ENCODE measurements around the gene LMNTD1. TPM values are rescaled to one million over a fixed set of nuclear protein-coding genes. Genes with fewer than 3 reads are reported as not detected.
"Not testable (repeated sequence)": the region's sequence is repeated elsewhere in the genome, so short reads cannot be mapped to it uniquely, and the experiment has no call there.

Gene LMNTD1
- total RNA-seq, 2 experiments from 2014 or later, result not detected

DNA sequence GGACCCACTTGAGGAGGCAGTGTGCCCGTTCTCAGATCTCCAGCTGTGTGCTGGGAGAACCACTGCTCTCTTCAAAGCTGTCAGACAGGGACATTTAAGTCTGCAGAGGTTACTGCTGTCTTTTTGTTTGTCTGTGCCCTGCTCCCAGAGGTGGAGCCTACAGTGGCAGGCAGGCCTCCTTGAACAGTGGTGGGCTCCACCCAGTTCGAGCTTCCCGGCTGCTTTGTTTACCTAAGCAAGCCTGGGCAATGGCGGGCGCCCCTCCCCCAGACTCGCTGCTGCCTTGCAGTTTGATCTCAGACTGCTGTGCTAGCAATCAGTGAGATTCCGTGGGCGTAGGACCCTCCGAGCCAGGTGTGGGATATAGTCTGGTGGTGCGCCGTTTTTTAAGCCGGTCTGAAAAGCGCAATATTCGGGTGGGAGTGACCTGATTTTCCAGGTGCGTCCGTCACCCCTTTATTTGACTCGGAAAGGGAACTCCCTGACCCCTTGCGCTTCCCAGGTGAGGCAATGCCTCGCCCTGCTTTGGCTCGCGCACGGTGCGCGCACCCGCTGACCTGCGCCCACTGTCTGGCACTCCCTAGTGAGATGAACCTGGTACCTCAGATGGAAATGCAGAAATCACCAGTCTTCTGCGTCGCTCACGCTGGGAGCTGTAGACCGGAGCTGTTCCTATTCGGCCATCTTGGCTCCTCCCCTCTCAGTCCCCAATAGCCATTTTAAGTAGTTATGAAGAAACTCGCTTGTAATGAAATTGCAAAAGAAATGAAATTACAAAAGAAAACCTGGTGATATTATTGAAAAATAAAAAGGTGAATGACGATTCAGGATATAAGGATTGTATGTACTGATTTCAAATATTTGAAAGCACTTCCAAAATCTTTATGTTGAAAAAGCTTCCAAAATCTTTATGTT lies 63.9 kb downstream of the LMNTD1 start:
- not testable (repeated sequence) for H3K36me3 Mint-ChIP-seq, H3K4me1 Mint-ChIP-seq, H3K9me3 Mint-ChIP-seq, H3K27me3 Mint-ChIP-seq, H3K4me3 Mint-ChIP-seq, H3K27ac Mint-ChIP-seq, DNase-seq

DNA sequence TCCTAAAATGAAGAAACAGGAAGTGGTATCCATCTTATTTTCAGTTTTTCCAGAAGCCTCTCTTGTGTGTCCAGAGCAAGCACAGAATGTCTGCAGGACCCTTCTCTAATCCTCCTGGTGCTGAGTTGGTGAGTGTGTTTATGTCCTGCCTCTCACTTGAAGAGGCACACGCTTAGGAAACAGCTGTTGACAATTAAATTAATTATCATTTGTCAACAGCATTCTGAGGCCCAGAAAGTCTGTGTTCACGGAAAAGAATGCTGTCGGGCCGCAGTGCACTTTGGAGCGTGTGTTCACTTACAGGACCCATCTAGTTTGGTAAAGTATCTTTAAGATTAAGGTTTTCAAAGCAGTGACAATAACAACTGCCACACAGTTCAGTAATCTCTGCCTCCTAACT lies 70.5 kb downstream of the LMNTD1 start:
- Mint-ChIP-seq H3K9me3 (no peaks in the 10 kb centered on the region), H3K4me3 (no peak overlapping the region), H3K27ac (no peak overlapping the region), H3K36me3 (peaks cover 2% of the 10 kb centered on the region), H3K4me1 (no peaks in the 10 kb centered on the region), H3K27me3 (no peaks in the 10 kb centered on the region)
- DNase-seq, result no peak

DNA sequence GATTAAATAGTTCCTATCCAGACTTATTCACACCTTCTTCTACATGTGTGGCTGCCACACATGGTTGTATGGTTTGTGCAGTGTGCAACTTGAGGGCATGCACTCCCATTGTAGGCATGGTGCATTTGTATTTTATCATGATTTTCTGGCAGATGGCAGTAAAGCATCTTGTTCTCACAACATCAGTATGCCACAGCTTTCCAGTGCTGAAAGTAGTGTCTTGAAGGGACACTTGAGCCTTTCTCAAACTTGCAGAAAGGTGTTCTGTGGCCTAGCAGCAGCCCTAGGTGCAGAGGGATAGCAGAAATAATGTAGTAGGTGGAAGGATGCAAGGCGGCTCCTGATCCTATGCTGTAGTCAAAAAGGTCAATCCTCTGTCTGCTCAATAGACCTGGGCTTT lies 72.9 kb downstream of the LMNTD1 start:
- no peaks in the 10 kb centered on the region for H3K36me3 Mint-ChIP-seq
- no peak for DNase-seq
- no peaks in the 10 kb centered on the region for H3K9me3 Mint-ChIP-seq
- H3K4me3 Mint-ChIP-seq, result no peak overlapping the region
- no peaks in the 10 kb centered on the region for H3K4me1 Mint-ChIP-seq
- H3K27me3 Mint-ChIP-seq, result no peaks in the 10 kb centered on the region
- no peak overlapping the region for H3K27ac Mint-ChIP-seq

DNA sequence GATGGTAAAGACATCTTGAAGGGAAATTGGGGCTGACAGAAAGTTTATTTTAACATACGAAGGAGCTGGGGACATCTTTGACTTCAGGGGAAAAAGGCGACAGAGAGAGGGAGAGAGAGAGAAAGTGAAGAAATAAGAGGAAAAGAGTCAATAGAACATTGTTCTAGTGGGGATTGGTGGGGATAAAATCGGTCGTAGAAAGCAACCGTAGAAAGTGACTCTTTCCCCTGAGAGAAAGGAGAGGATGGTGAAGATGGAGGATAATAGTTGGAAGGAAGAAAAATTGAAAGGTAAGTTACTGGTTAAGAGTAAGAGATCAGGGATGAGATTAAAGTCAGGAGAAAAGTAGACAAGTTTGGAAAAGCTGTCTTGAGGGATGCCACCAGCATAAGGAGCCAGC lies 75.9 kb downstream of the LMNTD1 start:
- H3K4me3 Mint-ChIP-seq, result no peak overlapping the region
- DNase-seq, result no peak
- no peaks in the 10 kb centered on the region for H3K27me3 Mint-ChIP-seq
- no peaks in the 10 kb centered on the region for H3K9me3 Mint-ChIP-seq
- no peaks in the 10 kb centered on the region for H3K36me3 Mint-ChIP-seq
- no peaks in the 10 kb centered on the region for H3K4me1 Mint-ChIP-seq
- H3K27ac Mint-ChIP-seq, result no peak overlapping the region

DNA sequence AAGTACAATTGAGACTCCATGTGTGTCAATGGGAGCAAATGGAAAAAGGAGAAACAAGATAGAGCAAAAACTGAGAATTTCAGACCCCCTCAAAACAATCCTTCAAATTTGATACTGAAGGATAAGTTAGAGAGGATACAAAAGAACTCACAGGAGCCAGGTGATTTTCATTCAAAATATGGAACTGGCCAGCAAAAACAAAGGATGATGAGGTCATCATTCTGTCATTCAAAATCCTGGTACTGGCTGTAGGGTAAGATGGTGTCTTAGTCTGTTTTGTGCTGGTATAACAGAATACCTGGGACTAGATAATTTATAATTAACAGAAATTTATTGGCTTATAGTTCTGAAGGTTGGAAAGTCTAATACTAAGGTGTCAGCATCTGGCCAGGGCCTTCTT lies 80.6 kb downstream of the LMNTD1 start:
- Mint-ChIP-seq H3K27ac (no peak overlapping the region), H3K27me3 (no peaks in the 10 kb centered on the region), H3K4me3 (no peak overlapping the region), H3K9me3 (no peaks in the 10 kb centered on the region), H3K36me3 (no peaks in the 10 kb centered on the region), H3K4me1 (no peaks in the 10 kb centered on the region)
- DNase-seq, result no peak

DNA sequence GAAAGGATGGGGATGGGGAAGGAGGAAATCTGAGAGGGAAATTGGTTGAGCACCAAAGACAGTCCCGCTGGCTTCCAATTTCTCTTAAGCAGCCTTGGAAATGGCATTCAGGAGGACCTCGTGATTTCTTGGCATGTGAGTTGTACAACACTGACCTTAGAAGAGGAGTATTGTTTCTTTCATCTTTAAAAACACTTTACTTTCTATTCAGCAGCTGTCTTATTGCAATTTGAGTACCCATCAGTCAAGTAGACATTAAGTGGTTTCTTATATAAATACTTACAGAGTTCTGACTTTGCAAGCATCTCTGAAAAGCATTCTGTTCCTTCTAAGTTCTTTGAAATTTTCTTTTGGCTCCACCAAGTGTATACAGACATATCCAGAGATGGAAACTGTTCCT lies 83.2 kb downstream of the LMNTD1 start:
- Mint-ChIP-seq H3K4me3 (no peak overlapping the region), H3K27ac (no peak overlapping the region), H3K36me3 (no peaks in the 10 kb centered on the region), H3K4me1 (no peaks in the 10 kb centered on the region), H3K27me3 (no peaks in the 10 kb centered on the region), H3K9me3 (peaks cover 4% of the 10 kb centered on the region)
- no peak for DNase-seq

DNA sequence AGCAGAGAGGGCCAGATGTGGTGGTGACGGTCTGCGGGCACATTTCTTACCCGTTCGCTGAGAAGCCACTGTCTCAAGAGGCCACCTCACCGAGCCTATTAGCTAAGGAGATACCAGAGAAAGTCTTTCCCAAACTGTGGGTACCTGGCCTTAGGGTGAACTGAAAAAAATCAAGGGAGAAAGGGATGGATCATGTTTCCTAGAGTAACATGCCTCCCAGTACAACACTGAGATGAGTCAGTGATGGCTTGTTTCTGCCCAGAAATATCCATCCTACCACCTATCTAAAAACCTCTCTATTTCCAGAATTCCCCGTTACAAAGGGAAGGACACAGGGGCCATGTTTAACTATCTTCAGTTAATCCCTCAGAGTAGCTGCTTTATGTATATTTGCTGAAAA lies 83.7 kb downstream of the LMNTD1 start:
- Mint-ChIP-seq H3K36me3 (no peaks in the 10 kb centered on the region), H3K27ac (no peak overlapping the region), H3K27me3 (no peaks in the 10 kb centered on the region), H3K9me3 (peaks cover 4% of the 10 kb centered on the region), H3K4me3 (no peak overlapping the region), H3K4me1 (no peaks in the 10 kb centered on the region)
- DNase-seq, result no peak

DNA sequence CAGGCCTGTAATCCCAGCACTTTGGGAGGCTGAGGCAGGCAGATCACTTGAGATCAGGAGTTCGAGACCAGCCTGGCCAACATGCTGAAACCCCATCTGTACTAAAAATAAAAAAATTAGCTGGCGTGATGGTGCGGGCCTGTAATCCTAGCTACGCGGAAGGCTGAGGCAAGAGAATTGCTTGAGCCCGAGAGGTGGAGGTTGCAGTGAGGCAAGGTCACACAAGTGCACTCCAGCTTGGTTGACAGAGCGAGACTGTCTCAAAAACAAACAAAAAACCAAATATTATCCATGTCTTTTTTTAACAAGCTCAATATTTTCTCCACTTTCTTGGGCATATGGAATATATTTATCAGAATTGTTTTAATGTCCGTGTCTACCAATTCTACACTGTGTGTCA lies 89.6 kb downstream of the LMNTD1 start:
- Mint-ChIP-seq H3K4me3 (no peak overlapping the region), H3K27ac (no peak overlapping the region), H3K27me3 (no peaks in the 10 kb centered on the region), H3K36me3 (no peaks in the 10 kb centered on the region), H3K9me3 (peaks cover 4% of the 10 kb centered on the region), H3K4me1 (no peaks in the 10 kb centered on the region)
- DNase-seq, result no peak

DNA sequence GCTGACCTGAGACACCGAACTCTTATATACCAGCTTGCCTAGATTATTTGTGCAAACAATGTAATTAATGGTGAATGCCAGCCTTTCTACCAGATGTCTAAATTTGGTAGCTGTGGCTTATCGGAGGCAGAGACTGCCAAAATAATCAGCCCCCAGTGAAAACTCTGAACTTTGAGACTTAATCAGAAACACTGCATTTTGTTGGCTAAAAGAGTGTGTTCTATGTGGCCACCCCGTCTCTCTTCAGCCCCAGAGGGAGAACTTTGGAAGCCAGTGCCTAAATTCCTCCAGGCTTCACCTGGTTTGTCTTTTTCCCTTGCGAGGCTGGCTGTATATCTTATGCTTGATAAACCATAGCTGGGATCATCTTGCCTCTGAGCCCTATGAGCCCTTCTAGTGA lies 90.1 kb downstream of the LMNTD1 start:
- no peak overlapping the region for H3K4me3 Mint-ChIP-seq
- no peaks in the 10 kb centered on the region for H3K27me3 Mint-ChIP-seq
- peaks cover 4% of the 10 kb centered on the region for H3K9me3 Mint-ChIP-seq

DNA sequence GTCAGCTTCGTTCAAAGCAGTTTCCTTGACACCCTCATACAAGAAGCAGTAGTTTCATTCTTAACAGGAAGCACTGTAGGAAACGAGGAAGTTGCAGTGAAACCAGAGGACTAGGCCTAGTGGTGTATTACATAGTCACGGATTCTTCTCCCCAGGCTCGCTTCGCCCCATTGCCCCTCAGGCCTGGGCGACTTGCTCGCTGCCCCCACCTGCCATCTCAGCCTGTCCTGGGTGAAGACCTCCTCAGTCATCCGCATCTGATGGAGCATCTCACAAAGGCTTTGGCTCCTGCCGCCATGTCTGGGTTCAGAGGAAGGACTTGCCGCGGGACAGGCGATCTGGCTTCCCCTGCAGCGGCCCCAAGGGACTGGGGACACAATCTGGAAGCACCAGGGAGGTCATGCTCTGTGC lies 93.5 kb downstream of the LMNTD1 start:
- H3K9me3 Mint-ChIP-seq, result peaks cover 2% of the 10 kb centered on the region
- H3K36me3 Mint-ChIP-seq, result no peaks in the 10 kb centered on the region
- no peak for DNase-seq
- H3K27ac Mint-ChIP-seq, result no peak overlapping the region
- H3K27me3 Mint-ChIP-seq, result peaks cover 5% of the 10 kb centered on the region
- H3K4me1 Mint-ChIP-seq, result no peaks in the 10 kb centered on the region
- no peak overlapping the region for H3K4me3 Mint-ChIP-seq

More for the DNA sequence above, 90.1 kb downstream of the LMNTD1 start:
- Mint-ChIP-seq H3K4me1 (no peaks in the 10 kb centered on the region), H3K36me3 (no peaks in the 10 kb centered on the region), H3K27ac (no peak overlapping the region)
- DNase-seq, result no peak

DNA sequence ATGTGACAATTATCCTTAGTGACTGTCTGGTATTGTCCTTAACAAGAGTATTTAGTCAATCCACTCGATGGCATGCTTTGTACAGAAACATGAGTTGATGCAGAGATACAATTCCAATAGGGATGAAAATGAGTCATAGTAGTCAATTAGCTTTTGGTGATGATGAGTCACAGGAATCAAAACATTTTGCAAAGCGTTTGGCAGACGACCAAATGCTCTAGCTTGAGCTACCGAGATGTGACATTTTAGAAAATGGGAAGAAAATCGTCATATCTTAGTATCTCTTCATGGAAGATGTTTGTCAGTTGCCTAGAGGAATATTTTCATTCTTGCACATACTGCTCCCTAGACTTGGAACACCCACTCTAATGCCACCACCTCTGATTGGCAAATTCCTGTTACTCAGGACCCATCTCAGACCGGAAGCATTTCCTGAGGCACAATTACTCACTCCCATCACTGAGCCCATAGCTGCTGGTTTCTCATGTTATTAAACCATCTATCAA lies 95.0 kb downstream of the LMNTD1 start:
- Mint-ChIP-seq H3K27me3 (peaks cover 8% of the 10 kb centered on the region), H3K36me3 (no peaks in the 10 kb centered on the region), H3K27ac (no peak overlapping the region), H3K4me1 (no peaks in the 10 kb centered on the region), H3K4me3 (no peak overlapping the region), H3K9me3 (peaks cover 2% of the 10 kb centered on the region)
- no peak for DNase-seq

DNA sequence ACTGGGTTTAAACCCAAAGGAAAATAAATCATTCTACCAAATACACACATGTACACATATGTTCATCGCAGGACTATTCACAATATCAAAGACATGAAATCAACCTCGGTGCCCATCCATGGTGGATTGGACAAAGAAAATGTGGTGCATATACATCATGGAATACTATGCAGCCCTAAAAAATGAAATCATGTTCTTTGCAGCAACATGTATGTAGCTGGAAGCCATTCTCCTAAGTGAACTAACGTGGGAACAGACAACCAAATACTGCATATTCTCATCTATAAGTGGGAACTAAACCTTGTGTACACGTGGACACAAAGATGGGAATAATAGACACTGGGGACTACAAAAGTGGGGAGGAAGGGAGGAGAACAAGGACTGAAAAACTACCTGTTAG lies 96.6 kb downstream of the LMNTD1 start:
- DNase-seq, result no peak
- Mint-ChIP-seq H3K9me3 (peaks cover 2% of the 10 kb centered on the region), H3K4me3 (no peak overlapping the region), H3K27me3 (peaks cover 8% of the 10 kb centered on the region), H3K4me1 (no peaks in the 10 kb centered on the region), H3K36me3 (no peaks in the 10 kb centered on the region), H3K27ac (no peak overlapping the region)

DNA sequence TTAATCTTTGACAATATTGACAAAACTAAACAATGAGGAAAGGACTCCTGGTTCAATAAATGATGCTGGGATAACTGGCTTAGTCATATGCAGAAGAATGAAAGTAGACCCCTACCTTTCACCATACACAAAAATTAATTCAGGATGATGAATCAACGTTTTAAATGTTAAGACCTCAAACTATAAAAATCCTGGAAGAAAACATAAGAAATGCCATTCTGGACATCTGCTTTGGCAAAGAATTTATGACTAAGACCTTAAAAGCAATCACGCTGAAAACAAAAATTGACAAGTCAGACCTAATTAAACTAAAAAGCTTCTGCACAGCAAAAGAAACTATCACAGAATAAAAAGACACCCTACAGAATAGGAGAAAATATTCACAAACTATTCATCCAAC lies 97.4 kb downstream of the LMNTD1 start:
- Mint-ChIP-seq H3K9me3 (peaks cover 2% of the 10 kb centered on the region), H3K27ac (no peak overlapping the region), H3K27me3 (peaks cover 8% of the 10 kb centered on the region), H3K36me3 (no peaks in the 10 kb centered on the region), H3K4me1 (no peaks in the 10 kb centered on the region), H3K4me3 (no peak overlapping the region)
- DNase-seq, result no peak

DNA sequence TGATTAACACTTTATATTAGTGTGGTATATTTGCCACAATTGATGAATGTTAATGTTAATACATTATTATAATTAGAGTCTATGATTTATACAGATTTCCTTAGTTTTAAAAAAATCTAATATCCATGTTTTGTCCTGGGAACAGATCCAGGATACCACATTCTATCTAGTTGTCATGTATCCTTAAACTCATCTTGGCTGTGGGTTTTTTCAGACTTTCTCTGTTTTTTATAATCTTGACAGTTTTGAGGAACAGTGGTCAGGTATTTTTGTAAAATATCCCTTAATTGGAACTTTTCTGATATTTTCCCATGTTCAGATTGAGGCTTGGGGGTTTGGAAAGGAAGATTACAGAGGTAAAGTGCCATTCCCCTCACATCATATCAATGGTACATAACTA lies 104.1 kb downstream of the LMNTD1 start:
- H3K4me3 Mint-ChIP-seq, result no peak overlapping the region
- no peaks in the 10 kb centered on the region for H3K36me3 Mint-ChIP-seq
- DNase-seq, result no peak
- peaks cover 4% of the 10 kb centered on the region for H3K27me3 Mint-ChIP-seq
- no peaks in the 10 kb centered on the region for H3K4me1 Mint-ChIP-seq
- no peaks in the 10 kb centered on the region for H3K9me3 Mint-ChIP-seq
- no peak overlapping the region for H3K27ac Mint-ChIP-seq

DNA sequence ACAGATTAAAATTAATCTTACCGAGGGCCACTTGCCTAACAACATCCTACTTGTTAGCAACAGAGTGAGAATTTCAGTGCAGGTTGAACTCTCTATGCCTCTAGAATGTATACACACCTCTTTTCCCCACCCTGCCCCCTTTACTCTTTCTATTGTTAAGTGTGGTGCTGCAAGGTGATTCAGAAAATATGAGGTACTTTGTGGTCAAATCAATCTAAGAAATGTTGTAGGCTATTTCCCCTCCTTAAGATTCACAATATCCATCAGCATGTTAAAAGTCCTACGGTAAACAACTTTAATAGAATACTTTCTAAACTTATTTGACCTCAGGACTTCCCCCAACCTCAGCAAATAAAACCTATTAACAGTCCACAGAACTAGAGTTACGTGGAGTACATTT lies 106.0 kb downstream of the LMNTD1 start:
- Mint-ChIP-seq H3K36me3 (no peaks in the 10 kb centered on the region), H3K4me1 (no peaks in the 10 kb centered on the region), H3K4me3 (no peak overlapping the region), H3K27ac (no peak overlapping the region), H3K27me3 (no peaks in the 10 kb centered on the region), H3K9me3 (no peaks in the 10 kb centered on the region)
- DNase-seq, result no peak

DNA sequence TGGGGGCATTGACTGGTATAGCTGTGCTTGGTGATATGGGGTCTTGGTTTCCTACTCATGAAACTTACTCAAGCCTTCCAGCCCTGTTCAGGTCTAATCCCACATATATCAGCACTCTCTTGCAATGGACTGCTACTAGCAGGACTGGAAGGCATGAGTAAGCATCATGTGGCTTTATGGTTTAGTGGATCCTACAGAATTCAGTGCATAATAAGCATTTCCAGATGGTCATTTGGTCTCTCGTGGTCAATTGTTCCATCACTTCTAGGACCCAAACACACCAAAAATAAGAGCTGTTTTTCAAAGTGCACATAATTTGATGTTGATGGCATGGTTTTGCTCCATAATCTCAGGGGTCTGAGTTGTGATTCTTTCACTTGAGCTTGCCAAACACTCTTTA lies 114.4 kb downstream of the LMNTD1 start:
- H3K27me3 Mint-ChIP-seq, result no peaks in the 10 kb centered on the region
- no peak overlapping the region for H3K27ac Mint-ChIP-seq
- H3K4me3 Mint-ChIP-seq, result no peak overlapping the region
- H3K36me3 Mint-ChIP-seq, result no peaks in the 10 kb centered on the region
- H3K4me1 Mint-ChIP-seq, result peaks cover 2% of the 10 kb centered on the region
- no peaks in the 10 kb centered on the region for H3K9me3 Mint-ChIP-seq
- no peak for DNase-seq
